DOHH2 (cell line): ENCODE results near the gene CALHM5.

Source experiments
- H3F3A ChIP-seq: fragments of 200-600 bp; sonication (generic), shearing (Covaris generic); 2 replicates; pipeline ENCODE4 v1.6.0; 2016; ENCODE audit warnings: antibody characterized with exemption, mild to moderate bottlenecking; ENCODE audit not compliant: control insufficient read depth, insufficient read depth
- H3K27ac ChIP-seq: fragments of 200-600 bp; sonication (generic); 2 replicates; pipeline ENCODE4 v1.5.1; 2014; ENCODE audit warnings: low read depth, mild to moderate bottlenecking, low read length, moderate library complexity
- H3K27me3 ChIP-seq: fragments of 200-600 bp; sonication (generic); 2 replicates; pipeline ENCODE4 v1.6.1; 2014; ENCODE audit warnings: mild to moderate bottlenecking, low read length, mixed read lengths; ENCODE audit not compliant: control insufficient read depth
- H3K36me3 ChIP-seq: fragments of 200-600 bp; sonication (generic); 2 replicates; pipeline ENCODE4 v1.6.1; 2014; ENCODE audit warnings: mild to moderate bottlenecking, low read length, moderate library complexity, mixed read lengths; ENCODE audit not compliant: control insufficient read depth
- H3K4me1 ChIP-seq: fragments of 200-600 bp; sonication (generic); 2 replicates; pipeline ENCODE4 v1.6.1; 2014; ENCODE audit warnings: mild to moderate bottlenecking, low read length, mixed read lengths; ENCODE audit not compliant: control insufficient read depth
- H3K4me2 ChIP-seq: fragments of 200-600 bp; sonication (generic); 2 replicates; pipeline ENCODE4 v1.6.0; 2014; ENCODE audit warnings: mild to moderate bottlenecking, low read length, moderate library complexity
- H3K4me3 ChIP-seq: fragments of 200-600 bp; sonication (generic); 2 replicates; pipeline ENCODE4 v1.5.1; 2014; ENCODE audit warnings: mild to moderate bottlenecking, low read length, mixed read lengths
- H3K79me2 ChIP-seq: fragments of 200-600 bp; sonication (generic); 2 replicates; pipeline ENCODE4 v1.6.1; 2014; ENCODE audit warnings: mild to moderate bottlenecking, low read length, mixed read lengths; ENCODE audit not compliant: control insufficient read depth
- H3K9me2 ChIP-seq: fragments of 200-600 bp; sonication (generic); replicated peaks from 2 replicates; pipeline ENCODE4 v1.6.1; 2014; ENCODE audit warnings: mild to moderate bottlenecking, low read length, mixed read lengths; ENCODE audit not compliant: control insufficient read depth
- H3K9me3 ChIP-seq: fragments of 200-600 bp; sonication (generic); 2 replicates; pipeline ENCODE4 v1.6.1; 2014; ENCODE audit warnings: antibody characterized with exemption, low read length, mixed read lengths; ENCODE audit not compliant: control insufficient read depth, insufficient read depth
- H4K20me1 ChIP-seq: fragments of 200-600 bp; sonication (generic); 2 replicates; pipeline ENCODE4 v1.6.0; 2014; ENCODE audit warnings: low read depth, mild to moderate bottlenecking, antibody characterized with exemption, low read length, moderate library complexity; ENCODE audit not compliant: control insufficient read depth, insufficient read depth
- CTCF ChIP-seq: fragments of 200-600 bp; sonication (generic); IDR thresholded peaks from one replicate; pipeline ENCODE4 v1.5.1; 2014; ENCODE audit warnings: antibody characterized with exemption, mild to moderate bottlenecking, low read depth, low read length; ENCODE audit not compliant: poor library complexity, severe bottlenecking
- EZH2phosphoT487 ChIP-seq: fragments of 200-600 bp; sonication (generic); IDR thresholded peaks from 2 replicates; pipeline ENCODE4 v1.6.1; 2017; ENCODE audit warnings: borderline replicate concordance, mild to moderate bottlenecking, antibody characterized with exemption, low read length, moderate library complexity, mixed read lengths

Gene CALHM5

DNA sequence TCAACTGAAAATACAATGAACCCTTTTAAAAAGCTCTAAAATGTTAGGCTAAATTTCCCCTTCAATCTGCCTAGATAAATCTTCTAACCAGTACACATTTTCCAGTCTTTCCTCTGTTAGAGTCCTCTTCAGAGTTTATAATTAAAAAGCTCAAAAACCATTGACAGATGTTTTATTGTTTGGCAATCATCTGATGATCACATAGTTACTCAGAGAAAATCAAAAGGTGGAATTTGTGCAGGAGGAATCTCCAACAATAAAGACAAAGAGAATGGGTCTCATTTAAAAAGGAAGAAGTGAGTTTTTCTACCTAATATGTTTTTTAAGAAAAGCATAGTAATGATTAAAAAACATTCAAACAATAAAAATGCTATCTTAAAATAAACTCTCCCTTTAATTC, 31.0 kb downstream of the CALHM5 start:
- H4K20me1 ChIP-seq, result no peaks in the 10 kb centered on the region
- H3K4me2 ChIP-seq, result no peak overlapping the region
- H3K4me3 ChIP-seq, result no peak overlapping the region
- H3K36me3 ChIP-seq, result no peaks in the 10 kb centered on the region
- H3F3A ChIP-seq, result no peaks in the 10 kb centered on the region
- no peak for TF ChIP-seq CTCF
- TF ChIP-seq EZH2phosphoT487, result no peak
- no peaks in the 10 kb centered on the region for H3K79me2 ChIP-seq
- H3K27ac ChIP-seq, result no peak overlapping the region
- H3K27me3 ChIP-seq, result peaks cover 17% of the 10 kb centered on the region
- H3K9me2 ChIP-seq, result no peaks in the 10 kb centered on the region
- H3K9me3 ChIP-seq, result no peaks in the 10 kb centered on the region
- H3K4me1 ChIP-seq, result no peaks in the 10 kb centered on the region

DNA sequence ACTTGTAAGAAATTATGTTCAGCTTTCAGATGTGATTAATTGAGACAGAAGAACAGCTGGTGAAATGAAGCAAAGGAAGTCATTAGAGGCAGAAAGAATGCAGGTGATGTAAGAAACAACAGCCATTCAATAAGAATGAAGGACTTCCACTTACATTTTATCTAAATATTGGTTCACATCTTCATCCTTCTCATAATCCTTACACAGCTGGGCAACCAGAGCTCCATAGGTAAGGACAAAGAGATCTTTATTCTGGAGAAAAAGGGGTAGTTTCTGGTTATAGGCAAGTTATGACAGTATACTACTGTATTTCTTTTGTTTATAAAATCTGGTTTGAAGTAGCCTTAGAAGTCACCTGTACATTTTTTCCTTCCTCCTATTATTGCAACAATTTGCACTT, 31.7 kb downstream of the CALHM5 start:
- Histone ChIP-seq H3K27ac (no peak overlapping the region), H3K4me1 (no peaks in the 10 kb centered on the region), H3K9me2 (no peaks in the 10 kb centered on the region), H3K9me3 (no peaks in the 10 kb centered on the region), H3K4me2 (no peak overlapping the region), H3K27me3 (peaks cover 17% of the 10 kb centered on the region), H4K20me1 (no peaks in the 10 kb centered on the region), H3K4me3 (no peak overlapping the region), H3K79me2 (no peaks in the 10 kb centered on the region), H3F3A (no peaks in the 10 kb centered on the region), H3K36me3 (no peaks in the 10 kb centered on the region)
- TF ChIP-seq EZH2phosphoT487 (no peak), CTCF (no peak)

GRCh38 chr6:116545651-116546050, 34.2 kb downstream of the CALHM5 start, which contains the start of gene TRAPPC3L:
TSS of gene TRAPPC3L (minus strand) at chr6:116545684. CDS start at chr6:116545514, 170 bp downstream.
- Histone ChIP-seq H4K20me1 (no peaks in the 10 kb centered on the region), H3F3A (no peaks in the 10 kb centered on the region), H3K9me2 (no peaks in the 10 kb centered on the region), H3K27ac (no peak within 1 kb of the TSS), H3K79me2 (no peaks in the 10 kb centered on the region), H3K9me3 (no peaks in the 10 kb centered on the region), H3K4me3 (no peak within 1 kb of the TSS), H3K36me3 (no peaks in the 10 kb centered on the region), H3K4me1 (no peaks in the 10 kb centered on the region), H3K4me2 (no peak within 1 kb of the TSS), H3K27me3 (peaks cover 19% of the 10 kb centered on the region)
- TF ChIP-seq CTCF (no peak), EZH2phosphoT487 (no peak)
